Liver (tissue), 3 donors: ENCODE measurements around the gene PRELID3B.

Experiments used
- CTCF ChIP-seq: fragments of 150-350 bp; IDR thresholded peaks from 2 replicates; pipeline ENCODE4 v1.5.1; 2017; ENCODE audit warnings: improper control_type of control experiment, low read depth, low read length; ENCODE audit not compliant: missing input control
- TF ChIP-seq, protein P1 (sequence below): IDR thresholded peaks from 2 replicates; pipeline ENCODE4 v1.6.1; 2016; ENCODE audit warnings: antibody characterized with exemption
- donor health status: healthy.
- donor health status: healthy.

- no peak for TF ChIP-seq CTCF
- TF ChIP-seq, protein P1, sequence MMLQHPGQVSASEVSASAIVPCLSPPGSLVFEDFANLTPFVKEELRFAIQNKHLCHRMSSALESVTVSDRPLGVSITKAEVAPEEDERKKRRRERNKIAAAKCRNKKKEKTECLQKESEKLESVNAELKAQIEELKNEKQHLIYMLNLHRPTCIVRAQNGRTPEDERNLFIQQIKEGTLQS: no peak
Observed at GRCh38 chr20:59078231-59078630, 35.6 kb upstream of the PRELID3B start.
